ENCODE measurements around the gene P4HB. TPM values are rescaled to one million over a fixed set of nuclear protein-coding genes. Genes with fewer than 3 reads are reported as not detected.

The P4HB gene
- total RNA-seq, 1 donor from 2014 or later: 618 TPM

DNA sequence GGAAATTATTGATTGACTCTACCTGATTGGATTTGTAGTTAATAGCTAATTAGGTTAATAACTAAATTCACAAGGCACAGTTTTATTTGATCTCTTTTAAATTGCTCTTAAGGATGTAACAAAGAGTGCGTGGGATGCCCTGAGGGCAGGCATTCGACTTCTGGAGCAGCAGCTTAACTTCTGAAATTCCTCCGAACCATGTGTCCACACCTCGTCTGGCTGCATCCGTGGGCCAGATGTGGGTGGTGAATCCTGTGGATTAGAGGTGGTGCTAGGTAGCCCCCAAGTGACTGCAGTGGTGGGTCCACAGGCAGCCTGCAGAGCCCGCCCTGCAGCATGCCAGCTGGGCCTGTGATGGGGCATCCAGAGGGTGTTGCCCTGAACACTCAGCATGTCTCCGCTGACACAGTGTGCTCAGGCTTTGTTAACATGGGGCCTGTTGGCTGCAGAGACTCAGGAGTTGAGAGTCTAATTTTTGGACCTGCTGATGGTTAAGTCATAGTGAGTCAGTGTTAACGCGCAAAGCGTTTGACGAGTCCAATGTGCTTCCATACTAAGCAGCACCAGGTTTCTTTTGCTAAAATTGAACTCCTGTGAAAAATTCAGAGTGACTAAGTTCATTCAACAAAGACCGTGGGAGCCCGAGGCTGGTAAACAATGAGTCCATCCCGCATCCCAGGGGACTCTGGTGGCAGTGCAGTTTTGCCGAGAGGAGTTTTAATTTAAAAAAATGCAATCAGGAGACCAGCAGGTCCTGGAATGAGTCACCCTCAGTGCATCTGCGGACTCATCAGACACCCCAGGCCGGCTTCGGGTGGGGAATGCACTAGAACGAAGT lies 37.9 kb upstream of the P4HB start:
- intact Hi-C loops (cut with micrococcal nuclease): no loop called here

DNA sequence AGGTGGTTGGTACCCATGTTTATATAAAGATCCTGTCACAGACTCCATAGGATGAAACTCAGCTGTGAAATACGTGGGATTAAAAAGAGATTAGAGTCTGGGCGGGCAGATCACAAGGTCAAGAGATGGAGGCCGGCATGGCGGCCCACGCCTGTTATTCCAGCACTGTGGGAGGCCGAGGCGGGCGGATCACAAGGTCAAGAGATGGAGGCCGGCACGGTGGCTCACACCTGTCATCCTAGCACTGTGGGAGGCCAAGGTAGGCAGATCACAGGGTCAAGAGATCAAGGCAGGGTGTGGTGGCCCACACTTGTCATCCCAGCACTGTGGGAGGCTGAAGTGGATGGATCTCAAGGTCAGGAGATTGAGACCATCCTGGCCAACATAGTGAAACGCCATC lies 35.1 kb upstream of the P4HB start:
- intact Hi-C loops (cut with micrococcal nuclease): no loop called here

DNA sequence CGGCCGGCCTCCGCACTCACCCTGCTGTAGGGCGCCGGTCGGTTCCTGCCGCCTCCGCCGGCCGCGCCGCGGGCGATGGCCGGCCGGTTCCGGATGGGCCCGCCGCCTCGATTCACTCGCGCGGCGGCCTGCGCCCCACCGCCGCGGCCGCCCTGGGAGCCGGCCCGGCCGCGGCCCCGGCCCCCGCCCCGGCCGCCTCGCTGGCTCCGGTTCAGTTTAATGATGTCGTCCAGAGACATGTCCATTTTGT lies 30.9 kb upstream of the P4HB start:
- intact Hi-C loops (cut with micrococcal nuclease): loop anchor here (1.0 to 2.0 kb wide), 4 partner anchors 20 to 132 kb away; partner anchors contain the start of genes ARHGDIA, LRRC45, MAFG and P4HB

DNA sequence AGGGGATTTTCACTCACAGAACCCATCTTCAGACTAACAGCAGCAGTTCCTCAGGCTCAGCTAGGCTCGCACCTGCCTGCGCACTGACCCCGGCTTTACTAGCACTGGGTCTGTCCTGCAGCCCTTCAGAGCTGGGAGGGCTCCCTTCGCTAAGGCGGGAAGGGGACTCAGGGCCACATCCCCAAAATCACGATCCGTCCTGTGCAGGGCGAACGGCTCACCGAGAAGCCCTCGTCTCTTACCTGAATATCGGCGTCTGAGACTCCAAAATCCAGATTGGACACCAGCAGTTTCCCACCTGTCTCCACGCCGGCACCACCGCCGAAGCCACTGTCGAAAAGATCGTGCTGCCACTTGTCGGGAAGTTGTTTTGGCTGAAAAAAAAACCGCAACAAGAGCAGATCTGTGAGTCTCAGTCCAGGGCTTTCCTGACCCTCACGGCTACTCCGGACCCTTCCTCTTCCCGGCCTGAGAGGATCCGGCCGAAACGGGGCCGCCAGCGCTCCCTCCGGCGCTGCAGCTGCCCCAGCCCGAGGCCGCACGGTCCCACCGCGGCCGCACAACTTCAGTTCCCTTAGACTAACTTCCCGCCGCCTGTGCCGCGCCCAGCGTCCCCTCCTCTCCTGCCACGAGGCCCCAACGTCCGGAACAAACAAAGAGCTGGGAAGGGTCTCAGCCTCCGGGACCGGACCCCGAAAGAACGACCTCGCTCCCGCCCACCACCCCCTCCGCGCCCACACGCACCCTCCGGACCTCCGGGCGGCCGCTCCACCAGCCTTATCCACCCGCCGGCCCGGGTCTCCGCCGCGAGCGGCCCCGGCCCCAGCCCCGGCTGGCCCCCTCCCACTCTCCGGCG lies 30.3 kb upstream of the P4HB start:
- intact Hi-C loops (cut with micrococcal nuclease): loop anchor here (1.0 to 2.0 kb wide), 4 partner anchors 19 to 133 kb away; partner anchors contain the start of genes ARHGDIA, LRRC45, MAFG and P4HB

- intact Hi-C loops (cut with micrococcal nuclease): loop anchor here (2.0 kb wide), 1 partner anchor 37 kb away; the partner anchor contains the start of gene MAFG
Measured at GRCh38 chr17:81889602-81890001, 29.3 kb upstream of the P4HB start.

DNA sequence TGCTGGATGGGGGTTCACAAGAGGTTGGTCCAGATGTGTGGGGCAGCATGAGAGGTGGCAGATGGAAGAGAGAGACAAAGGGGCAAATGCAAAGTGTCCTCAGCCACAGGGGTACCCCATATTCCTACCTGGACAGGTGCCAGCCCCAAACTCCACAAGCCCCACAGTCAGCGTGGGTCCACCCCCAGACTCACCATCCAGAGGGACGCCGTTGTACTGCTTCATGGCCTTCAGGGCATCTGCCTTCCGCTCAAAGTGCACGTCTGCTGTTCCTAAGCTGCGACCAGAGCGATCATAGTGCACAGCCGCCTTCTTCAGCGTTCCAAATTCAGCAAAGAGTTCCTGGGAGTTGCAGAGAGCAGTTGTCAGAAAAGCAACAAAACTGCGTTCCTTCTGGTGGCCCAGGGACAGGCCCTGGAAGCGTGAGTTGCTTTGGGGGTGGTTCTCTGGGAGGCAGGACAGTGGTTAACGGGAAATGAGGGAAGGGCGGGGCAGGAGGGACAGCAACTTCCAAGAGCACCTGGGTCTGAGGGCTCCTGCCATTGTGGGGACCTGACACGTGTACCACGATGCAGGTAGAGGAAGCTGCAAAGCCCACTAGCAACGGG lies 28.8 kb upstream of the P4HB start:
- intact Hi-C loops (cut with micrococcal nuclease): no loop called here

DNA sequence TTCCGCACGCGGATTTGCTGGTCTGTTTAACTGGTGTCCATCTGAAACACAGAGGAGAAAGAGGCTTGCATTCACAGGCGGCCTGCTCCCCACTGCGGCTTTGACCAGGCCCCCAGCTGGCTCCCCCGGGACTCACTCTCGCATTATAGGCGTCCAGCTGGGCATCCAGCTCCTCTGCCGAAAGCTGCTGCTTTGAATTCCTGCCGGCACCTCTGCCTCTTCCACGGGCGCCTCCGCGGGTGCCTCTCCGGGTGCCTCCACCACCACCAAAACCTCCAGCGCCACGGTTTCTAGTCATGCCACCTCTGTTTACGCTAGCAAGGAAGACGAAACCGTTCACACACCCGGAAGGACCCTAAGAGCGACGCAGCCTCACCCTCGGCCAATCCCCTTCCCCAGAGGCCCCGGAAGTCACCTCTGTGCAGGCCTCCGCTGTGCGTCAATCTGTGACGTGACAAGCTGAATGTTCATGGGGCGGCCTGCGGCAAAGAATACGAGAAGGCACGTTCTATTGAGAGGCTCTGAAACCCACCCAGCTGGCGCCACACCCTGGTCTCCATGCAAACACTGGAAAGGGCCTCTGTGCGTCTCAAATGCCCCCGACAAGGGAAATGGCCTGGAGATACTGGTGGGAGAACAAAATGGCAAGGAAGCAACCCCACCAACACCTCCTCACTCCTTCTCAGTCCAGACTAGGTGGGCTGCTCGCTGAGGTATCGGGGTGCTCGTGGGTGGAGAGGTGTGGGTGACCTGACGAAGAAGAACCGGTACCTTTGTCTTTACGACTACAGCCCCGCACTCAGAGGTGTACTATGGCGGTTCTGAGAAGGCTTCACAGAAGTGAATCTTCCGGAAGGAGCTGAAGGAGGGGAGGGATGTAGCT lies 28.0 kb upstream of the P4HB start:
- intact Hi-C loops (cut with micrococcal nuclease): no loop called here

GRCh38 chr17:81885869-81886548 lies 25.7 kb upstream of the P4HB start:
- intact Hi-C loops (cut with micrococcal nuclease): no loop called here

DNA sequence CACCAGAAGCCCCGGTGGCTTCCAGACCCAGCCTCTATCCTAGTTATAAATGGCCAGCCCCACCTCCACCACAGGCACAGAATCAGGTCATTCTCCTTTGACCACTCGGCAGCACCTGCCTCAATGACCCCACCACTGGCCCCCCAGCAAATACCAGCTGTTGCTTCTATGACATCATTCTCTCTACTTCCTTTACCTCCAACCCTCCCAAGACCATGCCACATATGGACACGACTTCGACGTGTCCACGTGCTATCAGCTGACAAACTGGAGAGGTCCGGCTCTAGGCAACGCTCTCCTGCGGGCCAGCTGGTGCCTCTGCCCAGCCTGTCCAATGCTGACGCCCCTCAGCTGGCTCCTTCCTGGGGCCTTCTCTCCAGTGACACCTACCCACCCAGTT lies 25.1 kb upstream of the P4HB start:
- intact Hi-C loops (cut with micrococcal nuclease): no loop called here

- intact Hi-C loops (cut with micrococcal nuclease): no loop called here
Measured at GRCh38 chr17:81884968-81885367, 24.6 kb upstream of the P4HB start.

- intact Hi-C loops (cut with micrococcal nuclease): no loop called here
Measured at GRCh38 chr17:81884520-81884919, 24.2 kb upstream of the P4HB start.

DNA sequence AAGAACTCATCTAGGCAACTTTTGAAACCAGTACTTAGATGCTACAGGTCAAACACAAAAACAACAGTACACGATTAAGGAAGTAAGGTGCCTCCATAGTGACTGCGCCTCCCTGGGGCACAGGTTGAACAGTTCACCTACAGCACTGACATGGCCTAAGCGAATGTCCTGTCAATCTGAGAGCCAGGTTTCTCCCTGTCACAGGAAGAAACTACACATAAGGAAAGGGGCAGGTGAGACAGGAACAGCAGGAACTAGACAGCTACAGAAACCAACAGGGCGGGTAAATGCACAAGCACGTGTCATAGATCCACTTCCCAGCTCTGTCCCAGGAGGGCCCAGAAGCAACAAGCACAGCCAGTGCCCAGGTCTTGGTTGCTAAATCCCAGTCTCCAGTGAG lies 18.8 kb upstream of the P4HB start:
- intact Hi-C loops (cut with micrococcal nuclease): no loop called here

- intact Hi-C loops (cut with micrococcal nuclease): no loop called here
Measured at GRCh38 chr17:81878294-81878693, 18.0 kb upstream of the P4HB start.

- intact Hi-C loops (cut with micrococcal nuclease): no loop called here
Measured at GRCh38 chr17:81877569-81877968, 17.2 kb upstream of the P4HB start.

GRCh38 chr17:81871387-81872230 lies 11.3 kb upstream of the P4HB start:
- intact Hi-C loops (cut with micrococcal nuclease): loop anchor here (1.0 to 5.0 kb wide), 3 partner anchors 10 to 151 kb away; partner anchors contain the start of genes ALYREF, ANAPC11, CENPX and LRRC45

- intact Hi-C loops (cut with micrococcal nuclease): loop anchor here (1.0 to 5.0 kb wide), 4 partner anchors 10 to 151 kb away; partner anchors contain the start of genes ALYREF, ANAPC11, CENPX and LRRC45
Measured at GRCh38 chr17:81870981-81871386, 10.6 kb upstream of the P4HB start, which contains the start of gene ARHGDIA. ARHGDIA (minus strand) TSS chr17:81871337; CDS start chr17:81869930, 1,407 bp downstream.

GRCh38 chr17:81870131-81870980 lies 10.0 kb upstream of the P4HB start:
- intact Hi-C loops (cut with micrococcal nuclease): loop anchor here (1.0 to 5.0 kb wide), 2 partner anchors 41 to 152 kb away; partner anchors contain the start of genes CENPX, LRRC45 and PCYT2

Measured in T-helper 2 cell treated with Interferon-gamma antibody and Interleukin-4, amounts not matched to agents 100 ng/mL and 5 ng/mL, for 36 hours (primary cell).